Endothelial cell of umbilical vein (primary cell): ENCODE results near the gene LGI1. TPM values are rescaled to one million over a fixed set of nuclear protein-coding genes. Genes with fewer than 3 reads are reported as not detected.

Experiments used
- BruUV-seq: library from RNA; stranded (reverse); fragments of 400-500 nt; replicated peaks from 2 replicates; lab custom pipeline; 2021; lab: Mats Ljungman, UMichigan
- CTCF ChIA-PET: fragments of 300-600, 350-600 bp; sonication (Branson Sonifier 250); formaldehyde crosslinking; loops from one replicate; lab custom pipeline; 2021; ENCODE audit warnings: antibody characterized with exemption, inconsistent platforms; lab: Charles Lee
- POLR2A ChIA-PET: fragments of 300-600, 350-600 bp; sonication (Branson Sonifier 250); formaldehyde crosslinking; loops from one replicate; lab custom pipeline; 2021; ENCODE audit warnings: antibody characterized with exemption, inconsistent platforms; lab: Charles Lee
- DNase-seq: peaks from one replicate; pipeline ENCODE4 v3.0.0-alpha.2; 2011; ENCODE audit warnings: low read depth, low spot score
- FAIRE-seq: peaks from 2 replicates; lab custom pipeline; 2011; peaks lifted over from hg19 to GRCh38; lab: Jason Lieb, UNC
- H2AFZ ChIP-seq: 2 replicates; pipeline ENCODE4 v1.6.0; 2012; ENCODE audit warnings: low read depth, low read length, control low read depth, inconsistent platforms
- H3K27ac ChIP-seq: 2 replicates; pipeline ENCODE4 v1.5.1; 2011; ENCODE audit warnings: low read depth, mild to moderate bottlenecking, control low read depth, low read length, moderate library complexity; ENCODE audit not compliant: insufficient read depth
- H3K27me3 ChIP-seq, 2 experiments: 2 replicates each; pipeline versions ENCODE4 v1.6.0 to v1.6.1; 2011; ENCODE audit warnings: low read length in 2 of 2, mixed read lengths in 1 of 2; ENCODE audit not compliant: control insufficient read depth in 2 of 2, insufficient read depth in 2 of 2
- H3K36me3 ChIP-seq, 2 experiments: 2 replicates in 1 of 2; 3 replicates in 1 of 2; pipeline ENCODE4 v1.5.1; 2011; ENCODE audit warnings: low read length in 2 of 2, mild to moderate bottlenecking in 1 of 2, moderate library complexity in 1 of 2; ENCODE audit not compliant: control insufficient read depth in 2 of 2, insufficient read depth in 2 of 2; ENCODE audit errors: extremely low read depth in 1 of 2
- H3K4me1 ChIP-seq: 3 replicates; pipeline ENCODE4 v1.5.1; 2011; ENCODE audit warnings: mild to moderate bottlenecking, low read length; ENCODE audit not compliant: control insufficient read depth, insufficient read depth; ENCODE audit errors: extremely low read depth
- H3K4me2 ChIP-seq: 2 replicates; pipeline ENCODE4 v1.6.1; 2011; ENCODE audit warnings: low read length, control low read depth, mixed read lengths; ENCODE audit not compliant: insufficient read depth
- H3K4me3 ChIP-seq, 3 experiments: fragments of 200-600 bp in 1 of 3; sonication (generic), shearing (Covaris generic) in 1 of 3; replicated peaks in 1 of 3; 2 replicates each; pipeline ENCODE4 v1.5.1; 2011 to 2016; ENCODE audit warnings: control low read depth in 3 of 3, low read length in 3 of 3, mild to moderate bottlenecking in 2 of 3, inconsistent platforms in 1 of 3, low read depth in 1 of 3, moderate library complexity in 1 of 3; ENCODE audit not compliant: insufficient read depth in 1 of 3
- H3K79me2 ChIP-seq: 2 replicates; pipeline ENCODE4 v1.6.0; 2012; ENCODE audit warnings: low read length, inconsistent platforms; ENCODE audit not compliant: control insufficient read depth, insufficient read depth
- H3K9ac ChIP-seq: replicated peaks from 2 replicates; pipeline ENCODE3; 2011; ENCODE audit warnings: low read length, control low read depth; ENCODE audit not compliant: insufficient read depth; ENCODE audit errors: extremely low read depth
- H3K9me1 ChIP-seq: replicated peaks from 3 replicates; pipeline ENCODE4 v1.6.0; 2011; ENCODE audit warnings: mild to moderate bottlenecking, low read length; ENCODE audit not compliant: control insufficient read depth, insufficient read depth; ENCODE audit errors: extremely low read depth
- H3K9me3 ChIP-seq: replicated peaks from 2 replicates; pipeline ENCODE4 v1.5.1; 2012; ENCODE audit warnings: low read length, inconsistent platforms; ENCODE audit not compliant: control insufficient read depth, insufficient read depth
- H4K20me1 ChIP-seq: replicated peaks from 2 replicates; pipeline ENCODE3; 2011; ENCODE audit warnings: mild to moderate bottlenecking, low read length; ENCODE audit not compliant: control insufficient read depth, insufficient read depth; ENCODE audit errors: extremely low read depth
- EZH2 ChIP-seq: IDR thresholded peaks from 2 replicates; pipeline ENCODE4 v1.6.1; 2012; ENCODE audit warnings: borderline replicate concordance, low read depth, mild to moderate bottlenecking, moderate library complexity, low read length, inconsistent platforms; ENCODE audit not compliant: severe bottlenecking
- FOS ChIP-seq: IDR thresholded peaks from 2 replicates; pipeline ENCODE4 v1.6.1; 2011; ENCODE audit warnings: mild to moderate bottlenecking, low read length, moderate library complexity, borderline replicate concordance; ENCODE audit not compliant: insufficient read depth
- GATA2 ChIP-seq: IDR thresholded peaks from 2 replicates; pipeline ENCODE4 v1.7.0; 2011; ENCODE audit warnings: low read depth, mild to moderate bottlenecking, moderate library complexity, mixed read lengths, low read length; ENCODE audit not compliant: insufficient read length, insufficient read depth
- JUN ChIP-seq: IDR thresholded peaks from 2 replicates; pipeline ENCODE4 v1.6.1; 2011; ENCODE audit warnings: borderline replicate concordance, low read depth; ENCODE audit not compliant: insufficient read length, insufficient read depth
- MYC ChIP-seq: IDR thresholded peaks from one replicate; pipeline ENCODE4 v1.6.1; 2011; ENCODE audit warnings: mild to moderate bottlenecking, low read depth, low read length
- POLR2A ChIP-seq: IDR thresholded peaks from 2 replicates; pipeline ENCODE4 v1.6.1; 2012; ENCODE audit warnings: low read depth, mild to moderate bottlenecking, control low read depth, low read length
- POLR2AphosphoS5 ChIP-seq: IDR thresholded peaks from 2 replicates; pipeline ENCODE4 v1.6.1; 2012; ENCODE audit warnings: low read depth, mild to moderate bottlenecking, control low read depth, low read length, moderate library complexity; ENCODE audit not compliant: insufficient read depth
- dilution Hi-C: fragments of 300-500 bp; cut with MboI; formaldehyde crosslinking; loops from one replicate; pipeline ENCODE4 v1.15.0; 2019; ENCODE audit warnings: low sequenced_read_pairs; ENCODE audit not compliant: extremely low pct_ligation_motif_present
- intact Hi-C: fragments of 100-400 bp; cut with micrococcal nuclease; formaldehyde crosslinking; loops from one replicate; pipeline ENCODE4 v1.10.0; 2022
- polyA plus RNA-seq, 4 experiments: library from polyadenylated mRNA; depleted of rRNA in 3 of 4; stranded (reverse) in 3 of 4; unstranded in 1 of 4; fragments of >200 nt; gene quantifications; 2 replicates each; pipeline versions ENCODE4 v1.2.1 to v1.2.3, GENCODE V29; 2011 to 2012; ENCODE audit warnings: missing spikeins in 1 of 4
- total RNA-seq: library from RNA; stranded (reverse); gene quantifications from 2 replicates; pipeline ENCODE4 v1.2.3, GENCODE V29; 2021
- TF ChIP-seq, protein P1 (sequence below), 2 donors: IDR thresholded peaks; 1 replicate in 1 of 2; 2 replicates in 1 of 2; pipeline ENCODE4 v1.5.1; 2011; ENCODE audit warnings: low read length in 2 of 2, mild to moderate bottlenecking in 2 of 2, moderate library complexity in 2 of 2, control low read depth in 1 of 2, inconsistent platforms in 1 of 2, low read depth in 1 of 2; ENCODE audit not compliant: insufficient read depth in 1 of 2; ENCODE audit errors: extremely low read depth in 1 of 2
- TF ChIP-seq, protein P2 (sequence below): IDR thresholded peaks from 2 replicates; pipeline ENCODE4 v1.6.1; 2011; ENCODE audit not compliant: insufficient read depth, insufficient read length

LGI1 gene
- total and polyA plus RNA-seq, 2 donors (not counting 3 experiments of a cell fraction or from before 2014, with no cell fraction given), result not detected

DNA sequence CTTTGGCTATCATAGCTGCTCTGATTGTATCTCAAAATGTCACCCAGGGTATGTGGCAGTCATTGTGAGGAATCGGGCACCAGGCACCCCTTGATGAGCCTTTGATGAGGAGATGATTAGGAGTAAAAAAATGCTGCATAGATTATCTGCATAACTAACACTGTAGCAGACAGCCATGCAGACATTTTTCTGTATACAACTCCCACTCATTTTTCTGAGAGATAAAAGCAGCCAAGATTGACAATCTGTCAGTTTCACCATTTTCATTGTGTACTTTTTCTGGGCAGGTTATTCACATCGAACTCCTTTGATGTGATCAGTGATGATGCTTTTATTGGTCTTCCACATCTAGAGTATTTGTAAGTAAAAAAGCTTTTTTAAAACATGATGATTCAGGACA is 19.4 kb downstream of the LGI1 start:
- DNase-seq (no peak), FAIRE-seq (no peak)
- intact Hi-C loops, result no loop called here
- ChIA-PET POLR2A (no interaction called here), CTCF (interaction anchor here (0.9 kb wide), 1 partner anchor 39 kb away, joined by 3 read pairs; no protein-coding TSS in a partner anchor)
- Histone ChIP-seq H4K20me1 (no peaks in the 10 kb centered on the region), H3K27ac (no peak overlapping the region), H3K4me2 (no peak overlapping the region), H2AFZ (no peak overlapping the region), H3K9ac (no peak overlapping the region), H3K4me3 (no peak overlapping the region), H3K9me3 (no peaks in the 10 kb centered on the region), H3K79me2 (no peaks in the 10 kb centered on the region), H3K9me1 (no peaks in the 10 kb centered on the region), H3K4me1 (no peaks in the 10 kb centered on the region), H3K36me3 (no peaks in the 10 kb centered on the region), H3K27me3 (peaks cover 4 to 17% of the 10 kb centered on the region in 2 experiments)
- no peak for TF ChIP-seq POLR2AphosphoS5
- TF ChIP-seq POLR2A, result no peak
- no peak for TF ChIP-seq JUN
- TF ChIP-seq GATA2, result no peak
- no peak for TF ChIP-seq EZH2
- no peak for TF ChIP-seq MYC
- TF ChIP-seq, protein P1, sequence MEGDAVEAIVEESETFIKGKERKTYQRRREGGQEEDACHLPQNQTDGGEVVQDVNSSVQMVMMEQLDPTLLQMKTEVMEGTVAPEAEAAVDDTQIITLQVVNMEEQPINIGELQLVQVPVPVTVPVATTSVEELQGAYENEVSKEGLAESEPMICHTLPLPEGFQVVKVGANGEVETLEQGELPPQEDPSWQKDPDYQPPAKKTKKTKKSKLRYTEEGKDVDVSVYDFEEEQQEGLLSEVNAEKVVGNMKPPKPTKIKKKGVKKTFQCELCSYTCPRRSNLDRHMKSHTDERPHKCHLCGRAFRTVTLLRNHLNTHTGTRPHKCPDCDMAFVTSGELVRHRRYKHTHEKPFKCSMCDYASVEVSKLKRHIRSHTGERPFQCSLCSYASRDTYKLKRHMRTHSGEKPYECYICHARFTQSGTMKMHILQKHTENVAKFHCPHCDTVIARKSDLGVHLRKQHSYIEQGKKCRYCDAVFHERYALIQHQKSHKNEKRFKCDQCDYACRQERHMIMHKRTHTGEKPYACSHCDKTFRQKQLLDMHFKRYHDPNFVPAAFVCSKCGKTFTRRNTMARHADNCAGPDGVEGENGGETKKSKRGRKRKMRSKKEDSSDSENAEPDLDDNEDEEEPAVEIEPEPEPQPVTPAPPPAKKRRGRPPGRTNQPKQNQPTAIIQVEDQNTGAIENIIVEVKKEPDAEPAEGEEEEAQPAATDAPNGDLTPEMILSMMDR (IDR thresholded peaks at IDR 0.05; ENCODE audit: extremely low read depth in 1 of 2, insufficient read depth in 1 of 2, low read depth in 1 of 2, low read length in 2 of 2), result no peak
- no TSS peak for BruUV-seq
- dilution Hi-C loops, result no loop called here

GRCh38 chr10:93784059-93784458 is 26.3 kb downstream of the LGI1 start:
- intact Hi-C loops (no loop called here), dilution Hi-C loops (no loop called here)
- no peaks in the 10 kb centered on the region for H3K79me2 ChIP-seq
- no peak overlapping the region for H2AFZ ChIP-seq
- FAIRE-seq, result no peak
- no peak overlapping the region for H3K27ac ChIP-seq
- TF ChIP-seq GATA2 (no peak), MYC (no peak), FOS (no peak), POLR2A (no peak), EZH2 (no peak), JUN (no peak), POLR2AphosphoS5 (no peak)
- TF ChIP-seq, protein P2, sequence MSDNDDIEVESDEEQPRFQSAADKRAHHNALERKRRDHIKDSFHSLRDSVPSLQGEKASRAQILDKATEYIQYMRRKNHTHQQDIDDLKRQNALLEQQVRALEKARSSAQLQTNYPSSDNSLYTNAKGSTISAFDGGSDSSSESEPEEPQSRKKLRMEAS, result no peak
- TF ChIP-seq, protein P1 (IDR thresholded peaks at IDR 0.05; ENCODE audit: extremely low read depth in 1 of 2, insufficient read depth in 1 of 2, low read depth in 1 of 2, low read length in 2 of 2), result no peak
- peaks cover 0 to 2% of the 10 kb centered on the region in 2 experiments for H3K27me3 ChIP-seq
- H3K4me1 ChIP-seq, result no peaks in the 10 kb centered on the region
- no TSS peak for BruUV-seq
- DNase-seq, result no peak
- no peak overlapping the region for H3K9ac ChIP-seq
- no peaks in the 10 kb centered on the region for H3K36me3 ChIP-seq
- no peak overlapping the region for H3K4me3 ChIP-seq
- H3K4me2 ChIP-seq, result no peak overlapping the region
- no peaks in the 10 kb centered on the region for H3K9me3 ChIP-seq
- no peaks in the 10 kb centered on the region for H4K20me1 ChIP-seq
- POLR2A ChIA-PET, result no interaction called here
- H3K9me1 ChIP-seq, result no peaks in the 10 kb centered on the region
- CTCF ChIA-PET, result no interaction called here
